C4-2B (cell line): ENCODE data around the gene RCAN3.

Source experiments
- ZFX ChIP-seq: fragments of 450-650 bp; IDR thresholded peaks from 2 replicates; pipeline ENCODE4 v1.6.1; 2017
- TF ChIP-seq, protein P1 (sequence below): fragments of 450-650 bp; conservative IDR thresholded peaks from 2 replicates; pipeline ENCODE4 v1.5.1; 2017; ENCODE audit warnings: mild to moderate bottlenecking

DNA sequence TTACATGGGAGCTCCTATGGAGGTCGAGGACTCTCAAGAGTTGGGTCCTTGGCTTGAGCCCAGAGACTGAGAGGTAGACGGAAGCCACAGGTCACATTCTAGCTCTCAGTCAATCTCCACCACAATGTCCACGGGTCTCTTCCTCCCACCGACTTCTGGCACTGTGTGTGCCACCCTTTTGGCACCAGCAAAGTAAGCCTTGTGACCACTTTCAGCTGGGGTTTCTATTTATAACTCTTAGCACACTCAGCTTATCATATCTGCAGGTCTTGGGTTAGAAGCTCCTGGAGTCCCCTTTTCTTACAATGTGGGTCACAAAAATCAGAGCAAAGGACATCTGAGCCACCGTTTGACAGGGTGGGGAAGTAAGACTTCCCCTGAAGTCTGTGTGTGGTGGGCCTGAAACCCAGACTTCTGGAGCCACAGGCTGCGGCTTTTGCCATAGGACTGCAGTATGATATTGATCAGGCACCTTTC, 81.6 kb downstream of the RCAN3 start:
- TF ChIP-seq, protein P1, sequence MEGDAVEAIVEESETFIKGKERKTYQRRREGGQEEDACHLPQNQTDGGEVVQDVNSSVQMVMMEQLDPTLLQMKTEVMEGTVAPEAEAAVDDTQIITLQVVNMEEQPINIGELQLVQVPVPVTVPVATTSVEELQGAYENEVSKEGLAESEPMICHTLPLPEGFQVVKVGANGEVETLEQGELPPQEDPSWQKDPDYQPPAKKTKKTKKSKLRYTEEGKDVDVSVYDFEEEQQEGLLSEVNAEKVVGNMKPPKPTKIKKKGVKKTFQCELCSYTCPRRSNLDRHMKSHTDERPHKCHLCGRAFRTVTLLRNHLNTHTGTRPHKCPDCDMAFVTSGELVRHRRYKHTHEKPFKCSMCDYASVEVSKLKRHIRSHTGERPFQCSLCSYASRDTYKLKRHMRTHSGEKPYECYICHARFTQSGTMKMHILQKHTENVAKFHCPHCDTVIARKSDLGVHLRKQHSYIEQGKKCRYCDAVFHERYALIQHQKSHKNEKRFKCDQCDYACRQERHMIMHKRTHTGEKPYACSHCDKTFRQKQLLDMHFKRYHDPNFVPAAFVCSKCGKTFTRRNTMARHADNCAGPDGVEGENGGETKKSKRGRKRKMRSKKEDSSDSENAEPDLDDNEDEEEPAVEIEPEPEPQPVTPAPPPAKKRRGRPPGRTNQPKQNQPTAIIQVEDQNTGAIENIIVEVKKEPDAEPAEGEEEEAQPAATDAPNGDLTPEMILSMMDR: no peak
- TF ChIP-seq ZFX: no peak
